ENCODE measurements around the gene RAP1GAP2.

The RAP1GAP2 gene

GRCh38 chr17:2982854-2983253 lies 186.6 kb downstream of the RAP1GAP2 start:
- no peak overlapping the region for H2AFZ ChIP-seq (ENCODE audit: low read length)
- no peaks in the 10 kb centered on the region for H3K36me3 ChIP-seq (ENCODE audit: insufficient read depth, low read length)
- H3K9me3 ChIP-seq (ENCODE audit: low read length) = no peaks in the 10 kb centered on the region
- no peak overlapping the region for H3K27ac ChIP-seq (ENCODE audit: low read depth, low read length, poor library complexity, severe bottlenecking)
- no peaks in the 10 kb centered on the region for H4K20me1 ChIP-seq (ENCODE audit: insufficient read depth, low read length)
- no peaks in the 10 kb centered on the region for H3F3A ChIP-seq (ENCODE audit: insufficient read depth, low read length)
- H3K9ac ChIP-seq (ENCODE audit: low read length) = no peak overlapping the region
- TF ChIP-seq EZH2 (IDR thresholded peaks at IDR 0.05; ENCODE audit: borderline replicate concordance, low read length) (no peak), CTCF (IDR thresholded peaks at IDR 0.05; ENCODE audit: low read length) (no peak)
- H3K4me1 ChIP-seq (ENCODE audit: insufficient read depth, low read length, severe bottlenecking) = peaks cover 9% of the 10 kb centered on the region
- no peak overlapping the region for H3K4me2 ChIP-seq (ENCODE audit: low read length)
- 0 out of 2 replicates have a peak, but pooled peaks cover 5% of the 10 kb centered on the region for H3K27me3 ChIP-seq (ENCODE audit: insufficient read depth, low read length)
- H3K4me3 ChIP-seq (ENCODE audit: low read depth, low read length, poor library complexity, severe bottlenecking) = no peak overlapping the region
- H3K9me2 ChIP-seq (ENCODE audit: low read depth, low read length) = no peaks in the 10 kb centered on the region
- H3K79me2 ChIP-seq (ENCODE audit: insufficient read depth, low read length) = no peaks in the 10 kb centered on the region

- Histone ChIP-seq H3K36me3 (ENCODE audit: insufficient read depth, low read length) (no peaks in the 10 kb centered on the region), H3K9me3 (ENCODE audit: low read length) (no peaks in the 10 kb centered on the region), H4K20me1 (ENCODE audit: insufficient read depth, low read length) (no peaks in the 10 kb centered on the region), H3K9ac (ENCODE audit: low read length) (no peak overlapping the region), H3K4me3 (ENCODE audit: low read depth, low read length, poor library complexity, severe bottlenecking) (no peak overlapping the region), H3K27me3 (ENCODE audit: insufficient read depth, low read length) (0 out of 2 replicates have a peak, but pooled peaks cover 5% of the 10 kb centered on the region), H3F3A (ENCODE audit: insufficient read depth, low read length) (no peaks in the 10 kb centered on the region), H3K27ac (ENCODE audit: low read depth, low read length, poor library complexity, severe bottlenecking) (no peak overlapping the region), H3K79me2 (ENCODE audit: insufficient read depth, low read length) (no peaks in the 10 kb centered on the region), H3K4me1 (ENCODE audit: insufficient read depth, low read length, severe bottlenecking) (peaks cover 9% of the 10 kb centered on the region), H3K4me2 (ENCODE audit: low read length) (no peak overlapping the region), H3K9me2 (ENCODE audit: low read depth, low read length) (no peaks in the 10 kb centered on the region), H2AFZ (ENCODE audit: low read length) (no peak overlapping the region)
- no peak for TF ChIP-seq CTCF (IDR thresholded peaks at IDR 0.05; ENCODE audit: low read length)
- TF ChIP-seq EZH2 (IDR thresholded peaks at IDR 0.05; ENCODE audit: borderline replicate concordance, low read length) = no peak
These were observed 187.0 kb downstream of the RAP1GAP2 start for GRCh38 chr17:2983255-2983654.

GRCh38 chr17:2985318-2985717 lies 189.1 kb downstream of the RAP1GAP2 start:
- no peaks in the 10 kb centered on the region for H3K36me3 ChIP-seq (ENCODE audit: insufficient read depth, low read length)

More at GRCh38 chr17:2985318-2985717, 189.1 kb downstream of the RAP1GAP2 start:
- H4K20me1 ChIP-seq (ENCODE audit: insufficient read depth, low read length) = no peaks in the 10 kb centered on the region
- H2AFZ ChIP-seq (ENCODE audit: low read length) = no peak overlapping the region
- H3K27ac ChIP-seq (ENCODE audit: low read depth, low read length, poor library complexity, severe bottlenecking) = no peak overlapping the region
- H3K9me3 ChIP-seq (ENCODE audit: low read length) = no peaks in the 10 kb centered on the region
- H3K79me2 ChIP-seq (ENCODE audit: insufficient read depth, low read length) = no peaks in the 10 kb centered on the region
- H3K9me2 ChIP-seq (ENCODE audit: low read depth, low read length) = no peaks in the 10 kb centered on the region
- no peak overlapping the region for H3K9ac ChIP-seq (ENCODE audit: low read length)
- H3K4me2 ChIP-seq (ENCODE audit: low read length) = no peak overlapping the region
- H3F3A ChIP-seq (ENCODE audit: insufficient read depth, low read length) = no peaks in the 10 kb centered on the region
- TF ChIP-seq CTCF (IDR thresholded peaks at IDR 0.05; ENCODE audit: low read length) (no peak), EZH2 (IDR thresholded peaks at IDR 0.05; ENCODE audit: borderline replicate concordance, low read length) (no peak)
- peaks cover 9% of the 10 kb centered on the region for H3K4me1 ChIP-seq (ENCODE audit: insufficient read depth, low read length, severe bottlenecking)
- no peak overlapping the region for H3K4me3 ChIP-seq (ENCODE audit: low read depth, low read length, poor library complexity, severe bottlenecking)
- H3K27me3 ChIP-seq (ENCODE audit: insufficient read depth, low read length) = peaks cover 2% of the 10 kb centered on the region; the same call in 1 of the 2 replicates

Data from OCI-LY1 (cell line).